K562 (cell line): ENCODE measurements around the gene TMEM120B. TPM values are rescaled to one million over a fixed set of nuclear protein-coding genes. Genes with fewer than 3 reads are reported as not detected.

Experiments used
- ATAC-seq: fragments of 200-7000 bp; cut with Tn5 transposase; 3 replicates; pipeline ENCODE4 v1.9.1; 2020; ENCODE audit warnings: moderate library complexity
- BruUV-seq: library from RNA; stranded (reverse); fragments of 400-500 nt; replicated peaks from 2 replicates; lab custom pipeline; 2021; lab: Mats Ljungman, UMichigan
- CTCF ChIA-PET: fragments of 300-600 bp; formaldehyde crosslinking; extraction: SDS; loops from one replicate; lab custom pipeline; 2021; ENCODE audit warnings: low intra/inter-chr PET ratio; lab: Yijun Ruan, JAX
- POLR2A ChIA-PET: fragments of 300-600, 350-650 bp; sonication (Branson Sonifier 250); formaldehyde crosslinking; extraction: SDS; loops from one replicate; lab custom pipeline; 2021; ENCODE audit warnings: antibody characterized with exemption, inconsistent platforms; lab: Yijun Ruan, JAX
- DNase-seq, 4 experiments: peaks; one replicate each; pipeline versions ENCODE4 v3.0.0 to v3.0.0-alpha.2; 2011 to 2018; ENCODE audit warnings: low spot score in 3 of 4, mixed read lengths in 3 of 4; ENCODE audit errors: extremely low read depth in 1 of 4
- FAIRE-seq: peaks from 2 replicates; lab custom pipeline; 2011; peaks lifted over from hg19 to GRCh38; lab: Jason Lieb, UNC
- H2AFZ ChIP-seq: 2 replicates; pipeline ENCODE4 v1.6.0; 2011; ENCODE audit warnings: low read depth, low read length, control low read depth, inconsistent platforms
- H3K27ac ChIP-seq: fragments of 200-600 bp; 3 replicates; pipeline ENCODE4 v1.8.0; 2011; ENCODE audit warnings: low read depth, mild to moderate bottlenecking, control low read depth, inconsistent platforms, low read length, moderate library complexity, mixed read lengths; ENCODE audit errors: extremely low read depth
- H3K27me3 ChIP-seq, 2 experiments: fragments of 300-600 bp in 1 of 2; 2 replicates in 1 of 2; 3 replicates in 1 of 2; pipeline versions ENCODE4 v1.6.0 to v1.8.0; 2011; ENCODE audit warnings: inconsistent platforms in 2 of 2, low read length in 2 of 2, mild to moderate bottlenecking in 1 of 2, mixed read lengths in 1 of 2, moderate library complexity in 1 of 2; ENCODE audit not compliant: control insufficient read depth in 2 of 2, insufficient read depth in 2 of 2
- H3K36me3 ChIP-seq: fragments of 300-600 bp; 3 replicates; pipeline ENCODE4 v1.8.0; 2011; ENCODE audit warnings: mild to moderate bottlenecking, low read length, inconsistent platforms; ENCODE audit not compliant: control insufficient read depth, insufficient read depth
- H3K4me1 ChIP-seq, 2 experiments: fragments of 200-600 bp in 1 of 2; replicated peaks in 1 of 2; 2 replicates in 1 of 2; 3 replicates in 1 of 2; pipeline versions ENCODE4 v1.5.1 to v1.8.0; 2011; ENCODE audit warnings: inconsistent platforms in 2 of 2, low read length in 2 of 2, mild to moderate bottlenecking in 1 of 2, mixed read lengths in 1 of 2, moderate library complexity in 1 of 2; ENCODE audit not compliant: control insufficient read depth in 2 of 2, insufficient read depth in 2 of 2
- H3K4me2 ChIP-seq: 2 replicates; pipeline ENCODE4 v1.6.1; 2011; ENCODE audit warnings: low read length, control low read depth, inconsistent platforms, mixed read lengths; ENCODE audit not compliant: insufficient read depth
- H3K4me3 ChIP-seq: fragments of 200-600 bp; sonication (generic), shearing (Covaris generic); 2 replicates; pipeline ENCODE4 v1.5.1; 2016; ENCODE audit warnings: control low read depth, inconsistent platforms
- H3K79me2 ChIP-seq: fragments of 200-600 bp; 3 replicates; pipeline ENCODE4 v1.8.0; 2011; ENCODE audit warnings: low read length, inconsistent platforms; ENCODE audit not compliant: control insufficient read depth, insufficient read depth
- H3K9ac ChIP-seq, 2 experiments: 2 replicates each; pipeline versions ENCODE4 v1.6.0 to v1.6.1; 2011; ENCODE audit warnings: low read depth in 2 of 2, low read length in 2 of 2, control low read depth in 1 of 2, inconsistent platforms in 1 of 2, mild to moderate bottlenecking in 1 of 2, mixed read lengths in 1 of 2; ENCODE audit not compliant: insufficient read depth in 1 of 2
- H3K9me1 ChIP-seq: one replicate; pipeline ENCODE4 v1.6.0; 2011; ENCODE audit warnings: inconsistent platforms, mild to moderate bottlenecking, low read length, moderate library complexity; ENCODE audit not compliant: control insufficient read depth, insufficient read depth
- H3K9me3 ChIP-seq: replicated peaks from 2 replicates; pipeline ENCODE4 v1.5.1; 2011; ENCODE audit warnings: low read depth, low read length, inconsistent platforms; ENCODE audit not compliant: control insufficient read depth, insufficient read depth
- H4K20me1 ChIP-seq: replicated peaks from 2 replicates; pipeline ENCODE4 v1.6.1; 2011; ENCODE audit warnings: low read length, inconsistent platforms, mixed read lengths; ENCODE audit not compliant: control insufficient read depth, insufficient read depth
- ERF ChIP-seq: fragments of 450-650 bp; formaldehyde crosslinking; IDR thresholded peaks from 2 replicates; pipeline ENCODE4 v1.4.0; 2020; ENCODE audit warnings: mild to moderate bottlenecking, mixed read lengths
- ETV1 ChIP-seq: fragments of 450-650 bp; conservative IDR thresholded peaks from 2 replicates; pipeline ENCODE4 v1.6.1; 2016; ENCODE audit warnings: missing genetic modification characterization, control low read depth, low read depth, missing compliant biosample characterization
- IRF1 ChIP-seq: sonication (generic); formaldehyde crosslinking; IDR thresholded peaks from 2 replicates; pipeline ENCODE4 v1.8.0; 2022; ENCODE audit warnings: missing genetic modification reagents, mild to moderate bottlenecking, borderline replicate concordance
- MGA ChIP-seq: fragments of 450-650 bp; IDR thresholded peaks from 2 replicates; pipeline ENCODE4 v1.6.1; 2016; ENCODE audit warnings: mild to moderate bottlenecking, moderate library complexity
- MTA3 ChIP-seq: fragments of 450-650 bp; formaldehyde crosslinking; IDR thresholded peaks from 2 replicates; pipeline ENCODE4 v1.6.1; 2017; ENCODE audit warnings: mild to moderate bottlenecking, borderline replicate concordance
- ZNF134 ChIP-seq: fragments of 250-450 bp; sonication (Bioruptor Pico); conservative IDR thresholded peaks from 2 replicates; pipeline ENCODE4 v1.4.0; 2020
- ZNF282 ChIP-seq: sonication (generic); formaldehyde crosslinking; IDR thresholded peaks from 2 replicates; pipeline ENCODE4 v1.8.1; 2023; ENCODE audit warnings: missing genetic modification reagents
- WGBS: fragments of 100-300 bp; shearing (Covaris generic); methylation state at CpG from one replicate; pipeline ENCODE4 v1.1.6; 2016; ENCODE audit warnings: low coverage, mixed read lengths; ENCODE audit not compliant: insufficient coverage; ENCODE audit errors: missing lambda C conversion rate; 5-methylcytosine and 5-hydroxymethylcytosine counted together
- in situ Hi-C: fragments of 300-500 bp; cut with MboI; formaldehyde crosslinking; loops from 4 replicates; pipeline ENCODE4 v1.15.0; 2018; ENCODE audit warnings: inconsistent platforms, mixed read lengths
- intact Hi-C: fragments of 100-400 bp; cut with micrococcal nuclease; formaldehyde crosslinking; loops from 2 replicates; pipeline ENCODE4 v1.14.2; 2022
- polyA plus RNA-seq, 8 experiments: library from polyadenylated mRNA; depleted of rRNA in 4 of 8; stranded (reverse) in 5 of 8; unstranded in 3 of 8; fragments of >200 nt; fragmentation: Nextera tagmentation in 2 of 8; fragmentation: Illumina TruSeq in 1 of 8; extraction: Ambion mirVana in 2 of 8; extraction: Trizol in 1 of 8; gene quantifications; 2 replicates each; pipeline versions ENCODE4 v1.2.1 to v1.2.3, GENCODE V29; 2011 to 2014; ENCODE audit warnings: inconsistent platforms in 1 of 8, missing spikeins in 1 of 8
- total RNA-seq, 7 experiments: library from RNA; depleted of rRNA in 6 of 7; stranded (reverse); fragments of >200 nt in 6 of 7; fragmentation: Illumina TruSeq in 2 of 7; extraction: Trizol in 2 of 7; gene quantifications; 2 replicates each; pipeline versions ENCODE4 v1.2.1 to v1.2.3, GENCODE V29; 2011 to 2021; ENCODE audit warnings: low replicate concordance in 1 of 7

TMEM120B gene
- total and polyA plus RNA-seq, 9 of the 15 experiments (the other 6 are each of a cell fraction or from before 2014, with no cell fraction given), result 1.7 to 18.6 (median 7.4) TPM

- no peak for TF ChIP-seq ETV1 (tag)
Observed at GRCh38 chr12:121769297-121769830, 56.8 kb downstream of the TMEM120B start (continued).

- intact Hi-C loops (no loop called here), in situ Hi-C loops (loop anchor here (5.0 kb wide), 1 partner anchor 78 kb away; no protein-coding TSS in a partner anchor)
- H4K20me1 ChIP-seq, result no peaks in the 10 kb centered on the region
- H3K9ac ChIP-seq, result peak overlapping the region; percentile 40 to 85; a peak in 3 of 4 replicates
- CTCF ChIA-PET, result interaction anchor here (5.1 kb wide), 1 partner anchor 72 kb away, joined by 82 read pairs; no protein-coding TSS in a partner anchor
- H3K36me3 ChIP-seq, result peaks cover 20% of the 10 kb centered on the region; the same call in 2 of the 3 replicates
- peaks cover 18 to 47% of the 10 kb centered on the region in 2 experiments; a peak in 4 of 5 replicates for H3K4me1 ChIP-seq
- no peaks in the 10 kb centered on the region for H3K27me3 ChIP-seq
- peak overlapping the region; percentile 36; the same call in 1 of the 3 replicates for H3K27ac ChIP-seq
- no peak overlapping the region for H3K4me3 ChIP-seq
- POLR2A ChIA-PET, result interaction anchor here (0.7 to 1.1 kb wide), 5 partner anchors 24 to 276 kb away, joined by 3 to 6 read pairs (median 3); no protein-coding TSS in a partner anchor
- H3K79me2 ChIP-seq, result no peaks in the 10 kb centered on the region
- BruUV-seq, result no TSS peak
- peak; percentile 56 for ATAC-seq
- peak; percentile 77 for FAIRE-seq
- H3K4me2 ChIP-seq, result peak overlapping the region; percentile 31; the same call in 1 of the 2 replicates
- no peaks in the 10 kb centered on the region for H3K9me1 ChIP-seq
- no peaks in the 10 kb centered on the region for H3K9me3 ChIP-seq
- H2AFZ ChIP-seq, result no peak overlapping the region
- DNase-seq, result peak in 3 of 4 experiments; percentile 31 to 67 (median 58)
- WGBS, result 44% methylated on average over 11 of the region's 11 CpGs
- TF ChIP-seq ERF (CRISPR knock-in tag) (no peak), MGA (no peak), ZNF282 (CRISPR knock-in tag) (no peak), IRF1 (no peak), ZNF134 (CRISPR knock-in tag) (no peak), MTA3 (peak; percentile 35; the same call in 1 of the 2 replicates)
Observed at GRCh38 chr12:121769831-121770301, 57.3 kb downstream of the TMEM120B start.
